Neuronal stem cell (in vitro differentiated cells): ENCODE data around the gene EXOG.
A peak's percentile ranks its signal among the peaks of the same experiment; 100 is the strongest.

ENCODE experiments used
- DNase-seq: peaks from one replicate; pipeline ENCODE4 v3.0.0-alpha.2; 2013; ENCODE audit warnings: low spot score
- H2AFZ ChIP-seq: one replicate; pipeline ENCODE4 v1.6.1; 2013; ENCODE audit warnings: mild to moderate bottlenecking, low read length, inconsistent platforms
- H2AK5ac ChIP-seq: 2 replicates; pipeline ENCODE4 v1.6.1; 2013; ENCODE audit warnings: low read depth, mild to moderate bottlenecking, inconsistent platforms, low read length, moderate library complexity, mixed read lengths
- H2BK120ac ChIP-seq: 2 replicates; pipeline ENCODE4 v1.6.1; 2013; ENCODE audit warnings: low read depth, mild to moderate bottlenecking, inconsistent platforms, low read length, moderate library complexity, mixed read lengths
- H2BK12ac ChIP-seq: one replicate; pipeline ENCODE4 v1.6.1; 2013; ENCODE audit warnings: low read length, inconsistent platforms
- H2BK15ac ChIP-seq: 2 replicates; pipeline ENCODE4 v1.6.1; 2013; ENCODE audit warnings: mild to moderate bottlenecking, low read length, inconsistent platforms, mixed read lengths
- H2BK5ac ChIP-seq: one replicate; pipeline ENCODE4 v1.6.1; 2013; ENCODE audit warnings: inconsistent platforms, mild to moderate bottlenecking, low read length, moderate library complexity
- H3K14ac ChIP-seq: one replicate; pipeline ENCODE4 v1.6.1; 2013; ENCODE audit warnings: low read length, inconsistent platforms
- H3K18ac ChIP-seq: 2 replicates; pipeline ENCODE4 v1.6.1; 2013; ENCODE audit warnings: low read length, inconsistent platforms
- H3K23ac ChIP-seq: 2 replicates; pipeline ENCODE4 v1.6.1; 2013; ENCODE audit warnings: low read depth, mild to moderate bottlenecking, mixed read lengths, low read length, inconsistent platforms; ENCODE audit not compliant: poor library complexity
- H3K27ac ChIP-seq: replicated peaks from 3 replicates; pipeline ENCODE4 v1.5.1; 2013; ENCODE audit warnings: low read length, inconsistent platforms
- H3K27me3 ChIP-seq, 3 experiments: 2 replicates each; pipeline ENCODE4 v1.6.1; 2013; ENCODE audit warnings: low read length in 3 of 3, mild to moderate bottlenecking in 2 of 3, inconsistent platforms in 1 of 3, low read depth in 1 of 3, mixed read lengths in 1 of 3, moderate library complexity in 1 of 3; ENCODE audit not compliant: control insufficient read depth in 3 of 3, insufficient read depth in 3 of 3
- H3K36me3 ChIP-seq, 2 donors: replicated peaks in 1 of 2; 2 replicates each; pipeline ENCODE4 v1.6.1; 2013; ENCODE audit warnings: low read length in 2 of 2; ENCODE audit not compliant: control insufficient read depth in 2 of 2, insufficient read depth in 2 of 2
- H3K4ac ChIP-seq: 2 replicates; pipeline ENCODE4 v1.6.1; 2013; ENCODE audit warnings: inconsistent platforms, mild to moderate bottlenecking, low read length, moderate library complexity
- H3K4me1 ChIP-seq, 2 donors: 1 replicate in 1 of 2; 2 replicates in 1 of 2; pipeline ENCODE4 v1.6.1; 2013; ENCODE audit warnings: low read length in 2 of 2, low read depth in 1 of 2; ENCODE audit not compliant: control insufficient read depth in 2 of 2, insufficient read depth in 1 of 2
- H3K4me2 ChIP-seq: one replicate; pipeline ENCODE4 v1.6.1; 2013; ENCODE audit warnings: mild to moderate bottlenecking, low read length, inconsistent platforms; ENCODE audit not compliant: insufficient read depth, poor library complexity, severe bottlenecking
- H3K4me3 ChIP-seq, 2 donors: 2 replicates each; pipeline ENCODE4 v1.5.1; 2013; ENCODE audit warnings: low read length in 2 of 2, mild to moderate bottlenecking in 2 of 2, inconsistent platforms in 1 of 2, moderate library complexity in 1 of 2
- H3K79me1 ChIP-seq: one replicate; pipeline ENCODE4 v1.6.1; 2013; ENCODE audit warnings: low read depth, mild to moderate bottlenecking, inconsistent platforms, low read length, moderate library complexity
- H3K9ac ChIP-seq: one replicate; pipeline ENCODE4 v1.6.1; 2013; ENCODE audit warnings: mild to moderate bottlenecking, low read depth, low read length, inconsistent platforms; ENCODE audit not compliant: poor library complexity
- H3K9me3 ChIP-seq, 2 donors: replicated peaks in 1 of 2; 2 replicates each; pipeline versions ENCODE3 to v1.6.1; 2013; ENCODE audit warnings: low read length in 2 of 2, mild to moderate bottlenecking in 2 of 2, inconsistent platforms in 1 of 2, low read depth in 1 of 2, mixed read lengths in 1 of 2, moderate library complexity in 1 of 2; ENCODE audit not compliant: control insufficient read depth in 2 of 2, insufficient read depth in 1 of 2
- H4K8ac ChIP-seq: one replicate; pipeline ENCODE4 v1.6.1; 2013; ENCODE audit warnings: low read depth, mild to moderate bottlenecking, inconsistent platforms, low read length, moderate library complexity
- H4K91ac ChIP-seq: one replicate; pipeline ENCODE4 v1.6.1; 2013; ENCODE audit warnings: low read length, low read depth, mild to moderate bottlenecking, inconsistent platforms; ENCODE audit not compliant: poor library complexity
- WGBS, 2 donors: extraction: QIAGEN DNeasy Blood & Tissue Kit; methylation state at CpG; one replicate each; pipeline ENCODE4 v1.1.7; 2013; ENCODE audit warnings: missing lambda C conversion rate in 2 of 2, mixed read lengths in 1 of 2; ENCODE audit not compliant: insufficient read length in 2 of 2, insufficient replicate concordance in 1 of 2; ENCODE audit errors: extremely low coverage in 2 of 2; 5-methylcytosine and 5-hydroxymethylcytosine counted together

EXOG gene

GRCh38 chr3:38573111-38573510 is 77.0 kb downstream of the EXOG start:
- no peak for DNase-seq
- Histone ChIP-seq H3K4me1 (no peaks in the 10 kb centered on the region), H2AK5ac (no peak overlapping the region)

DNA sequence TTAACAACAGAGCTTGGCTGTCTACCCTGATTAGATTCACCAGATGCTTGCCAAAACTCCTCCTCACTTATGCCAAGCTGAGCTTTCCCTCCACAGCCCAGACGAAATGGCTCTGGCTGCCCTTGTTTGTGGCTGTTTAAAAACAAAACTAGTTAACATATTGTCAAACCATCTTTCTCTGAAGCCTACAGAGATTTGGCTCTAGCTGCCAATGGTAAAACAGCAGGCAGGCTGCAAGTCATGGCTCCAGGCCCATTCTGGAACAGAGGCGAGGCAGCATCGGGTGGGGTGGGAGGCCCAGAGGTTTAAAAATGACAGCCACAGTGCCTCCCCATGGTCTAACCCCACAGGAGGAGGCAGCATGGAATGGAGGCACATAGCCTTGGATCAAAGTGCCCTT is 77.4 kb downstream of the EXOG start:
- Histone ChIP-seq H3K23ac (no peak overlapping the region), H3K18ac (no peak overlapping the region), H2AFZ (no peak overlapping the region), H3K27me3 (peaks cover 0 to 2% (median 0%) of the 10 kb centered on the region in 3 experiments), H4K91ac (no peak overlapping the region), H2BK12ac (no peak overlapping the region), H3K9ac (no peak overlapping the region), H3K4me3 (no peak overlapping the region), H3K79me1 (no peaks in the 10 kb centered on the region), H2BK15ac (no peak overlapping the region), H2AK5ac (no peak overlapping the region), H3K9me3 (peaks cover 0 to 1% of the 10 kb centered on the region in 2 donors), H3K36me3 (no peaks in the 10 kb centered on the region), H4K8ac (no peak overlapping the region), H3K4ac (no peak overlapping the region), H3K4me1 (no peaks in the 10 kb centered on the region), H2BK120ac (no peak overlapping the region), H3K27ac (no peak overlapping the region), H3K14ac (no peak overlapping the region), H2BK5ac (no peak overlapping the region), H3K4me2 (no peak overlapping the region)
- DNase-seq: no peak
- no CpG with 5 or more reads among the region's 3 CpGs for WGBS, 2 donors

More at GRCh38 chr3:38573111-38573510, 77.0 kb downstream of the EXOG start:
- H4K91ac ChIP-seq: no peak overlapping the region
- H3K9me3 ChIP-seq: peaks cover 0 to 1% of the 10 kb centered on the region in 2 donors
- H3K4me3 ChIP-seq: no peak overlapping the region
- H3K4me2 ChIP-seq: no peak overlapping the region
- no peak overlapping the region for H2BK15ac ChIP-seq
- no peaks in the 10 kb centered on the region for H3K79me1 ChIP-seq
- H3K36me3 ChIP-seq: no peaks in the 10 kb centered on the region
- WGBS, 2 donors: no CpG with 5 or more reads among the region's 3 CpGs
- no peak overlapping the region for H3K23ac ChIP-seq
- no peak overlapping the region for H3K4ac ChIP-seq
- no peak overlapping the region for H4K8ac ChIP-seq
- H2AFZ ChIP-seq: no peak overlapping the region
- H2BK120ac ChIP-seq: no peak overlapping the region
- no peak overlapping the region for H3K27ac ChIP-seq
- H2BK5ac ChIP-seq: no peak overlapping the region
- no peak overlapping the region for H2BK12ac ChIP-seq
- H3K27me3 ChIP-seq: no peaks in the 10 kb centered on the region
- no peak overlapping the region for H3K18ac ChIP-seq
- no peak overlapping the region for H3K9ac ChIP-seq
- H3K14ac ChIP-seq: no peak overlapping the region

DNA sequence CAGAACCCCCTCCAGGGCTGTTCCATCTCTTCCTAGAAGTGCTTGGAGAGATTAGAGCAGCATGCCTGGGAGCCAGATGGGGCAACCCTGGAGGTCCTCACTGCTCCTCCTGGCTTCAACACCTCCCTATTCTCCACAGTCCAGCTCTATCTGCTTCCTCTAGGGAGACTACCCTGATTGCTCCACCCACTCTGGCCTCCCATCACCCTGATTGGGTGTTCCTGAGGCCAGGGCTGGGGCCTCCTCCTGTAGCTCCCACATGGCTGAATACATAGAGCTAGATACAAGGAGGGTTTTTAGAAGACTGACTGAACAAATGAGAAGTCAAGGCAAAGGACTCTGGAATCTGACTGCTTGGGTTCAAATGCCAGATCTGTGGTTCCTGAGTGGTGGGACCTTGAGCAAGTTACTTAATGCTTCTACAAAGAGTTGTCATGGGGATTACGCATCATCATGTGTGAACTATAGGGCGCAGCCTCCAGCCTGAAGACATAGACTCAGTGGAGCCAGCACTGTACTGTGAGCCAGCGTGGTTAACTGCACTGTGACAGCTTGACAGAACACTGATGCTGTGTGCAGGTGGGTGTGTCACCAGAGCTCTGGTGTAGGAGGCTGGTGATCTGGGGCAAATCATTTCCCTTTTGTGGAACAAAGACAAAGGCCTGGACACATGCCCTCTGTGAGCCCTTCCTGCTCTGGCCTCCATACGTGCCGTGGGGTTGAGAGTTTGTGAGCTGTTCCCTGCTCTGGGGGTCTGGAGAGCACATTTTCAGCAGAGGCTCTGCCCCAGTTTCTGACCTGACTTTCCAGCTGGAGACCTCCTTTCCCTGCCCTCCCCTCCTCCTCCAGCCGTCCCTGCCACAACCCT is 78.5 kb downstream of the EXOG start:
- Histone ChIP-seq H3K4ac (no peak overlapping the region), H3K4me1 (peaks cover 0 to 2% of the 10 kb centered on the region in 2 donors), H4K8ac (no peak overlapping the region), H3K4me3 (no peak overlapping the region), H3K18ac (peak overlapping the region; percentile 83), H3K27ac (no peak overlapping the region), H4K91ac (no peak overlapping the region), H2BK5ac (peak overlapping the region; percentile 77), H3K23ac (peak overlapping the region; percentile 65), H3K9me3 (peaks cover 0 to 1% of the 10 kb centered on the region in 2 donors), H3K36me3 (no peaks in the 10 kb centered on the region), H3K4me2 (no peak overlapping the region), H3K14ac (no peak overlapping the region), H2BK120ac (no peak overlapping the region), H2BK15ac (no peak overlapping the region), H3K27me3 (peaks cover 0 to 4% (median 0%) of the 10 kb centered on the region in 3 experiments), H2BK12ac (no peak overlapping the region), H2AK5ac (no peak overlapping the region), H3K9ac (no peak overlapping the region), H3K79me1 (no peaks in the 10 kb centered on the region), H2AFZ (no peak overlapping the region)
- WGBS, 2 donors: no CpG with 5 or more reads among the region's 6 CpGs
- no peak for DNase-seq

- Histone ChIP-seq H3K79me1 (no peaks in the 10 kb centered on the region), H2BK12ac (no peak overlapping the region), H4K8ac (no peak overlapping the region), H3K36me3 (no peaks in the 10 kb centered on the region), H2BK15ac (no peak overlapping the region), H3K4ac (peak overlapping the region; percentile 84), H3K27me3 (peaks cover 0 to 4% (median 0%) of the 10 kb centered on the region in 3 experiments), H3K14ac (no peak overlapping the region), H3K4me2 (no peak overlapping the region), H3K23ac (peak overlapping the region; percentile 65), H2BK120ac (peak overlapping the region; percentile 63), H2AK5ac (no peak overlapping the region), H3K4me3 (no peak overlapping the region), H3K27ac (no peak overlapping the region), H3K9ac (no peak overlapping the region), H3K18ac (peak overlapping the region; percentile 83), H3K4me1 (peaks cover 0 to 2% of the 10 kb centered on the region in 2 donors), H2AFZ (no peak overlapping the region), H4K91ac (no peak overlapping the region), H3K9me3 (peaks cover 0 to 1% of the 10 kb centered on the region in 2 donors), H2BK5ac (peak overlapping the region; percentile 77)
- DNase-seq: no peak
- no CpG with 5 or more reads among the region's 18 CpGs for WGBS, 2 donors
Observed at GRCh38 chr3:38575279-38575843, 79.2 kb downstream of the EXOG start.
